ENCODE data around the gene TTLL11. TPM values are rescaled to one million over a fixed set of nuclear protein-coding genes. Genes with fewer than 3 reads are reported as not detected.

The TTLL11 gene
- total and polyA plus RNA-seq, 2 experiments from 2014 or later, result 0.57 to 1.4 TPM

DNA sequence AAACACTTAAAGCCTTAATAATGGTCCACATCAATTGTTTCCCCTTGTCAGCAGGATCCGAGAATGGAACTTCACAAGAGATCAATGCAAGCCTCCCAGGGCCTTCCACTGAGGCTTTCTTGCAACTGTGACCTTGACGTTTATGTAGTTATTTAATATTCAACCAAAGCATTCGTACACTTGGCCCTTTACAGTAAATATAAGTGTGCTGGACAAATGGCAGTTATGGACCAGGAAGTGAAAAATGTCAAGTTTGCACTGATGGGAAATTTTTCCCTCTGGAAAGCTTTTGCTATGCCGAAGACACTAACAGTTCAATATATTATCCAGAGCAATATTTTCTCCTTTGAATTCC lies 101.8 kb downstream of the TTLL11 start:
- H3K27me3 Mint-ChIP-seq (ENCODE audit: insufficient read depth, low read depth, poor library complexity), result no peaks in the 10 kb centered on the region
- no peak overlapping the region for H3K4me3 Mint-ChIP-seq
- Histone ChIP-seq H3K4me3 (no peak overlapping the region), H2AFZ (no peak overlapping the region), H3K79me2 (replicated peaks; ENCODE audit: insufficient read depth) (no peaks in the 10 kb centered on the region), H3K27me3 (ENCODE audit: insufficient read depth) (no peaks in the 10 kb centered on the region), H3K36me3 (ENCODE audit: insufficient read depth) (no peaks in the 10 kb centered on the region), H3K4me2 (no peak overlapping the region), H3K4me1 (ENCODE audit: insufficient read depth) (no peaks in the 10 kb centered on the region), H3F3A (replicated peaks; ENCODE audit: low read depth) (no peaks in the 10 kb centered on the region), H3K9me2 (ENCODE audit: insufficient read depth) (no peaks in the 10 kb centered on the region), H4K20me1 (replicated peaks; ENCODE audit: insufficient read depth) (0 out of 2 replicates have a peak, but pooled peaks cover 3% of the 10 kb centered on the region), H3K27ac (ENCODE audit: low read depth) (no peak overlapping the region)
- no peaks in the 10 kb centered on the region for H3K4me1 Mint-ChIP-seq
- DNase-seq (ENCODE audit: low spot score) (no peak), ATAC-seq (no peak)
- TF ChIP-seq CREB1 (CRISPR knock-in tag; IDR thresholded peaks at IDR 0.05; ENCODE audit: low read depth), result no peak
- TF ChIP-seq ZNF331 (CRISPR knock-in tag; IDR thresholded peaks at IDR 0.05; ENCODE audit: low read depth), result no peak
- TF ChIP-seq, protein P1, sequence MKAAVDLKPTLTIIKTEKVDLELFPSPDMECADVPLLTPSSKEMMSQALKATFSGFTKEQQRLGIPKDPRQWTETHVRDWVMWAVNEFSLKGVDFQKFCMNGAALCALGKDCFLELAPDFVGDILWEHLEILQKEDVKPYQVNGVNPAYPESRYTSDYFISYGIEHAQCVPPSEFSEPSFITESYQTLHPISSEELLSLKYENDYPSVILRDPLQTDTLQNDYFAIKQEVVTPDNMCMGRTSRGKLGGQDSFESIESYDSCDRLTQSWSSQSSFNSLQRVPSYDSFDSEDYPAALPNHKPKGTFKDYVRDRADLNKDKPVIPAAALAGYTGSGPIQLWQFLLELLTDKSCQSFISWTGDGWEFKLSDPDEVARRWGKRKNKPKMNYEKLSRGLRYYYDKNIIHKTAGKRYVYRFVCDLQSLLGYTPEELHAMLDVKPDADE (IDR thresholded peaks at IDR 0.05), result no peak
- no peaks in the 10 kb centered on the region for H3K9me3 Mint-ChIP-seq
- H3K27ac Mint-ChIP-seq, result no peak overlapping the region
- H3K36me3 Mint-ChIP-seq (ENCODE audit: low read depth), result no peaks in the 10 kb centered on the region

DNA sequence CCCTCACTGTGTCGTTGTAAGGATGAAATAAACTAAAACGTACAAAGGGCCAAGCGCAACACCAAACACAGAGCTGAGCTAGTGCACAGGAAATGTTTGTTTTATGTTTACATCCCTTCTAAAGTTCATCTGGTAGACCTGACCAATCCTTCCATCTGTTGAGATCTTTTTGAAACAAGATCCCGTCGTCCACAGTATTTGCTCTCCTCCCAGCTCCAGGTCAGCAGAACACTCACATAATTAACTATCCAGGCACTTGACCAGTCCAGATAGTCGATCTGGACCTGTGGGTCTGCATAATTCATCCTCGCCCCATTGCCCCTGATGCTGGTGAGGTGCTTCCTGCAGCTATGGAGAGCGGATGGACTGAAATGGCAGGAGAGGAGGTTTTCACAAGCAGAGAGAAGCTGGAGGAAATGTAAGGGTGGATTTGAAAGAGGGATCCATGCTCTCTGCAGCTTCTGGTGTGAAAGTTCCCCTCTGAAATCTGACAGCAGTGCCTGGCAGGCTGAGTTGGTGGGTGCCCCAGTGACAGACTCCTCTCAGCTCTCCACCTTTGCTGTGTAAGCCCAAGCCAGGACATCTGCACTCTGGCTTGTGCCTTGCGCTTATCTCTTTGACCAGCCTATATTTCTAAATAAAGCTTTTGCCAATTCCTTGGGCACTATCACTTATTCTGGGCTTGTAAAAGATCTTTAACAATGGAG lies 102.4 kb downstream of the TTLL11 start:
- Histone ChIP-seq H3K27ac (ENCODE audit: low read depth) (no peak overlapping the region), H3K4me1 (ENCODE audit: insufficient read depth) (no peaks in the 10 kb centered on the region), H2AFZ (no peak overlapping the region), H4K20me1 (replicated peaks; ENCODE audit: insufficient read depth) (0 out of 2 replicates have a peak, but pooled peaks cover 3% of the 10 kb centered on the region), H3F3A (replicated peaks; ENCODE audit: low read depth) (no peaks in the 10 kb centered on the region), H3K36me3 (ENCODE audit: insufficient read depth) (no peaks in the 10 kb centered on the region), H3K27me3 (ENCODE audit: insufficient read depth) (no peaks in the 10 kb centered on the region), H3K4me3 (no peak overlapping the region), H3K79me2 (replicated peaks; ENCODE audit: insufficient read depth) (no peaks in the 10 kb centered on the region), H3K9me2 (ENCODE audit: insufficient read depth) (no peaks in the 10 kb centered on the region), H3K4me2 (no peak overlapping the region)
- TF ChIP-seq STAT1 (IDR thresholded peaks at IDR 0.05; ENCODE audit: unreplicated experiment), result no peak
- TF ChIP-seq NANOG (IDR thresholded peaks at IDR 0.05; ENCODE audit: borderline replicate concordance), result no peak
- TF ChIP-seq, protein P2, sequence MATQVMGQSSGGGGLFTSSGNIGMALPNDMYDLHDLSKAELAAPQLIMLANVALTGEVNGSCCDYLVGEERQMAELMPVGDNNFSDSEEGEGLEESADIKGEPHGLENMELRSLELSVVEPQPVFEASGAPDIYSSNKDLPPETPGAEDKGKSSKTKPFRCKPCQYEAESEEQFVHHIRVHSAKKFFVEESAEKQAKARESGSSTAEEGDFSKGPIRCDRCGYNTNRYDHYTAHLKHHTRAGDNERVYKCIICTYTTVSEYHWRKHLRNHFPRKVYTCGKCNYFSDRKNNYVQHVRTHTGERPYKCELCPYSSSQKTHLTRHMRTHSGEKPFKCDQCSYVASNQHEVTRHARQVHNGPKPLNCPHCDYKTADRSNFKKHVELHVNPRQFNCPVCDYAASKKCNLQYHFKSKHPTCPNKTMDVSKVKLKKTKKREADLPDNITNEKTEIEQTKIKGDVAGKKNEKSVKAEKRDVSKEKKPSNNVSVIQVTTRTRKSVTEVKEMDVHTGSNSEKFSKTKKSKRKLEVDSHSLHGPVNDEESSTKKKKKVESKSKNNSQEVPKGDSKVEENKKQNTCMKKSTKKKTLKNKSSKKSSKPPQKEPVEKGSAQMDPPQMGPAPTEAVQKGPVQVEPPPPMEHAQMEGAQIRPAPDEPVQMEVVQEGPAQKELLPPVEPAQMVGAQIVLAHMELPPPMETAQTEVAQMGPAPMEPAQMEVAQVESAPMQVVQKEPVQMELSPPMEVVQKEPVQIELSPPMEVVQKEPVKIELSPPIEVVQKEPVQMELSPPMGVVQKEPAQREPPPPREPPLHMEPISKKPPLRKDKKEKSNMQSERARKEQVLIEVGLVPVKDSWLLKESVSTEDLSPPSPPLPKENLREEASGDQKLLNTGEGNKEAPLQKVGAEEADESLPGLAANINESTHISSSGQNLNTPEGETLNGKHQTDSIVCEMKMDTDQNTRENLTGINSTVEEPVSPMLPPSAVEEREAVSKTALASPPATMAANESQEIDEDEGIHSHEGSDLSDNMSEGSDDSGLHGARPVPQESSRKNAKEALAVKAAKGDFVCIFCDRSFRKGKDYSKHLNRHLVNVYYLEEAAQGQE (IDR thresholded peaks at IDR 0.05; ENCODE audit: unreplicated experiment), result no peak
- TF ChIP-seq CREB1 (CRISPR knock-in tag; IDR thresholded peaks at IDR 0.05; ENCODE audit: low read depth), result no peak
- TF ChIP-seq, protein P1 (IDR thresholded peaks at IDR 0.05), result no peak
- TF ChIP-seq ZNF114 (CRISPR knock-in tag; IDR thresholded peaks at IDR 0.05), result no peak
- TF ChIP-seq EZH2 (IDR thresholded peaks at IDR 0.05; ENCODE audit: low read depth, unreplicated experiment), result no peak
- TF ChIP-seq ZNF331 (CRISPR knock-in tag; IDR thresholded peaks at IDR 0.05; ENCODE audit: low read depth), result no peak
- TF ChIP-seq JUNB (IDR thresholded peaks at IDR 0.05; ENCODE audit: unreplicated experiment), result no peak
- H3K4me3 Mint-ChIP-seq, result no peak overlapping the region
- no peaks in the 10 kb centered on the region for H3K9me3 Mint-ChIP-seq
- H3K4me1 Mint-ChIP-seq, result no peaks in the 10 kb centered on the region
- no peak overlapping the region for H3K27ac Mint-ChIP-seq
- no peak for ATAC-seq
- no peaks in the 10 kb centered on the region for H3K36me3 Mint-ChIP-seq (ENCODE audit: low read depth)
- H3K27me3 Mint-ChIP-seq (ENCODE audit: insufficient read depth, low read depth, poor library complexity), result no peaks in the 10 kb centered on the region
- DNase-seq (ENCODE audit: low spot score), result no peak
